Endodermal cell (in vitro differentiated cells): ENCODE results near the gene FLYWCH1. TPM values are rescaled to one million over a fixed set of nuclear protein-coding genes. Genes with fewer than 3 reads are reported as not detected.

Experiments used
- DNase-seq: peaks from one replicate; pipeline ENCODE4 v3.0.0-alpha.2; 2017
- H3K27ac ChIP-seq: 2 replicates; pipeline ENCODE4 v1.5.1; 2013; ENCODE audit warnings: mild to moderate bottlenecking, low read depth, low read length, moderate library complexity
- H3K27me3 ChIP-seq: 2 replicates; pipeline ENCODE4 v1.6.1; 2013; ENCODE audit warnings: mild to moderate bottlenecking, low read length, moderate library complexity; ENCODE audit not compliant: insufficient read depth, control insufficient read depth, poor library complexity, severe bottlenecking
- H3K36me3 ChIP-seq: 2 replicates; pipeline ENCODE4 v1.7.0; 2013; ENCODE audit warnings: mild to moderate bottlenecking, low read length, moderate library complexity; ENCODE audit not compliant: control insufficient read depth, insufficient read depth
- H3K4me1 ChIP-seq: one replicate; pipeline ENCODE4 v1.7.0; 2013; ENCODE audit warnings: low read length; ENCODE audit not compliant: control insufficient read depth, insufficient read depth
- H3K4me3 ChIP-seq: 2 replicates; pipeline ENCODE4 v1.5.1; 2013; ENCODE audit warnings: mild to moderate bottlenecking, low read length, moderate library complexity
- H3K9ac ChIP-seq: 2 replicates; pipeline ENCODE4 v1.6.1; 2013; ENCODE audit warnings: mild to moderate bottlenecking, low read length, moderate library complexity; ENCODE audit not compliant: poor library complexity, severe bottlenecking; ENCODE audit errors: extremely low read depth
- H3K9me3 ChIP-seq: 2 replicates; pipeline ENCODE4 v1.6.1; 2013; ENCODE audit warnings: mild to moderate bottlenecking, low read length, moderate library complexity; ENCODE audit not compliant: control insufficient read depth
- H3K27ac Mint-ChIP-seq: 2 replicates; pipeline ENCODE4 v1.8.0; 2020; ENCODE audit warnings: mixed read lengths
- H3K27me3 Mint-ChIP-seq: 2 replicates; pipeline ENCODE4 v1.8.0; 2021; ENCODE audit warnings: mild to moderate bottlenecking, mixed read lengths; ENCODE audit not compliant: insufficient read depth
- H3K36me3 Mint-ChIP-seq: 2 replicates; pipeline ENCODE4 v1.8.0; 2020; ENCODE audit warnings: low read depth, mixed read lengths
- H3K4me1 Mint-ChIP-seq: 2 replicates; pipeline ENCODE4 v1.8.0; 2020; ENCODE audit warnings: mixed read lengths
- H3K4me3 Mint-ChIP-seq: 2 replicates; pipeline ENCODE4 v1.8.0; 2020; ENCODE audit warnings: mild to moderate bottlenecking, moderate library complexity, mixed read lengths
- H3K9me3 Mint-ChIP-seq: 2 replicates; pipeline ENCODE4 v1.8.0; 2020; ENCODE audit warnings: mild to moderate bottlenecking, mixed read lengths
- CTCF ChIP-seq: fragments of 200-600 bp; sonication (generic); conservative IDR thresholded peaks from 2 replicates; pipeline ENCODE4 v1.5.0; 2021; ENCODE audit warnings: antibody characterized with exemption, mild to moderate bottlenecking
- WGBS, 2 experiments: methylation state at CpG; one replicate each; pipeline versions ENCODE4 v1.1.5 to v1.1.7; 2013; ENCODE audit warnings: missing lambda C conversion rate in 2 of 2, mixed read lengths in 1 of 2; ENCODE audit not compliant: insufficient coverage in 1 of 2, insufficient read length in 1 of 2; 5-methylcytosine and 5-hydroxymethylcytosine counted together
- total RNA-seq, 2 donors: library from RNA; stranded (reverse); fragmentation: NEBNext Ultra II Directional in 1 of 2; extraction: Animal tissue kit (Norgen Biotek cat#: 25700) in 1 of 2; gene quantifications; 2 replicates in 1 of 2; 3 replicates in 1 of 2; pipeline ENCODE4 v1.2.1, GENCODE V29; 2021

FLYWCH1 gene
- total RNA-seq, 2 donors from 2014 or later: 20.5 to 33.6 TPM

GRCh38 chr16:2948807-2949704 is 37.3 kb downstream of the FLYWCH1 start:
- Mint-ChIP-seq H3K9me3 (peaks cover 9% of the 10 kb centered on the region), H3K4me3 (no peak overlapping the region), H3K4me1 (peaks cover 2% of the 10 kb centered on the region), H3K27ac (no peak overlapping the region), H3K36me3 (peaks cover 16% of the 10 kb centered on the region), H3K27me3 (no peaks in the 10 kb centered on the region)
- Histone ChIP-seq H3K9me3 (no peaks in the 10 kb centered on the region), H3K27me3 (no peaks in the 10 kb centered on the region), H3K4me1 (peaks cover 5% of the 10 kb centered on the region), H3K9ac (no peak overlapping the region), H3K36me3 (peaks cover 8% of the 10 kb centered on the region), H3K27ac (no peak overlapping the region), H3K4me3 (no peak overlapping the region)
- TF ChIP-seq CTCF: no peak
- no peak for DNase-seq
- 93% methylated on average over 33 to 36 of the region's 36 CpGs for WGBS, 2 experiments

- Histone ChIP-seq H3K9me3 (no peaks in the 10 kb centered on the region), H3K27me3 (no peaks in the 10 kb centered on the region), H3K27ac (no peak overlapping the region), H3K4me3 (no peak overlapping the region), H3K4me1 (peaks cover 8% of the 10 kb centered on the region), H3K9ac (no peak overlapping the region), H3K36me3 (peaks cover 6% of the 10 kb centered on the region)
- Mint-ChIP-seq H3K4me1 (peaks cover 6% of the 10 kb centered on the region), H3K27me3 (no peaks in the 10 kb centered on the region), H3K36me3 (peaks cover 16% of the 10 kb centered on the region), H3K9me3 (peaks cover 9% of the 10 kb centered on the region), H3K4me3 (no peak overlapping the region), H3K27ac (no peak overlapping the region)
- DNase-seq: no peak
- no peak for TF ChIP-seq CTCF
- 93 to 96% methylated on average over 18 to 19 of the region's 19 CpGs for WGBS, 2 experiments
Measured at GRCh38 chr16:2949705-2950352, 38.1 kb downstream of the FLYWCH1 start.

GRCh38 chr16:2950353-2950724 is 38.6 kb downstream of the FLYWCH1 start:
- DNase-seq: no peak
- no peak for TF ChIP-seq CTCF
- Mint-ChIP-seq H3K27ac (no peak overlapping the region), H3K4me3 (no peak overlapping the region), H3K36me3 (peaks cover 16% of the 10 kb centered on the region), H3K27me3 (no peaks in the 10 kb centered on the region), H3K9me3 (peaks cover 9% of the 10 kb centered on the region), H3K4me1 (peaks cover 8% of the 10 kb centered on the region)
- H3K4me3 ChIP-seq: no peak overlapping the region
- H3K4me1 ChIP-seq: peaks cover 8% of the 10 kb centered on the region
- 93 to 98% methylated on average over 13 of the region's 13 CpGs for WGBS, 2 experiments
- H3K9me3 ChIP-seq: no peaks in the 10 kb centered on the region
- H3K27ac ChIP-seq: no peak overlapping the region
- no peaks in the 10 kb centered on the region for H3K27me3 ChIP-seq
- H3K9ac ChIP-seq: no peak overlapping the region
- H3K36me3 ChIP-seq: peaks cover 4% of the 10 kb centered on the region
